Adipose tissue (tissue), 3 donors: ENCODE data around the gene SLC26A11. TPM values are rescaled to one million over a fixed set of nuclear protein-coding genes. Genes with fewer than 3 reads are reported as not detected.
"Not testable (repeated sequence)": the region's sequence is repeated elsewhere in the genome, so short reads cannot be mapped to it uniquely, and the experiment has no call there.

Source experiments
- H3K27ac ChIP-seq: one replicate; pipeline ENCODE4 v1.5.1; 2013; ENCODE audit warnings: low read depth, low read length
- WGBS, 3 donors: extraction: QIAGEN DNeasy Blood & Tissue Kit; methylation state at CpG; one replicate each; pipeline ENCODE4 v1.1.7; 2013; 5-methylcytosine and 5-hydroxymethylcytosine counted together
- polyA plus RNA-seq, 3 donors: library from polyadenylated mRNA; stranded (reverse); fragments of 200-250 nt; gene quantifications; one replicate each; pipeline ENCODE4 v1.2.3, GENCODE V29; 2013
- donor health status: healthy with polysubstance abuse.
- donor health status: Bipolar disorder and iron deficiency.
- donor health status: healthy.

Gene SLC26A11
- polyA plus RNA-seq, 3 donors: 5.6 to 7.2 (median 6.9) TPM

DNA sequence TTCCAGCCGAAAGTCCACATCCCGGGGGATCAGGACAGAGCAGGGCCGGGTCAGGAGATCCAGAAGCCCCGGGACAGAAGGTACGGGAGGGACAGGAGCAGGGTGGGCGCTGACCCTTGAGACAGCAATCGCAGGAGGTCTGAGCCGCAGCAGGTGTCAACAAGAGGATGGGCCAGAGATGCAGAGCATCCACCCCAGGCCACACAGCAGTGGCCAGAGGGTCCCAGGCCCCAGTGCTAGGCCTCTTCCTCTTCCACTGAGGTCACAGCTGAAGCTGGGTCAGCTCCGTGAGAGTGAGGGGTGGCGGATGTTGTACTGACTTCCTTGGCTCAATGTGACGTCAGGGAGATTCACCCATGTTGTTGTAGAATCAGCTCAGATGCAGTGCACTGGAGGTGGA lies 31.7 kb downstream of the SLC26A11 start:
- H3K27ac ChIP-seq: no peak overlapping the region
- WGBS, 3 donors: 90 to 93% (median 90%) methylated on average over 11 of the region's 11 CpGs

DNA sequence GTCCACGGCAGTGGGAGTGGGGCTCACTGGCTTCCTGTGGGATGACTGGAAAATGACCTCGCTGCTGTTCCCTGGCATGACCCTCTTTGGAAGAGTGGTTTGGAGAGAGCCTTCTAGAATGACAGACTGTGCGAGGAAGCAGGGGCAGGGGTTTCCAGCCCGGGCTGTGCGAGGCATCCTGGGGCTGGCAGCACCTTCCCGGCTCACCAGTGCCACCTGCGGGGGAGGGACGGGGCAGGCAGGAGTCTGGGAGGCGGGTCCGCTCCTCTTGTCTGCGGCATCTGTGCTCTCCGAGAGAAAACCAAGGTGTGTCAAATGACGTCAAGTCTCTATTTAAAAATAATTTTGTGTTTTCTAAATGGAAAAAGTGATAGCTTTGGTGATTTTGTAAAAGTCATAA lies 32.6 kb downstream of the SLC26A11 start:
- WGBS, 3 donors: 29 to 56% (median 52%) methylated on average over 13 of the region's 13 CpGs
- H3K27ac ChIP-seq: no peak overlapping the region

DNA sequence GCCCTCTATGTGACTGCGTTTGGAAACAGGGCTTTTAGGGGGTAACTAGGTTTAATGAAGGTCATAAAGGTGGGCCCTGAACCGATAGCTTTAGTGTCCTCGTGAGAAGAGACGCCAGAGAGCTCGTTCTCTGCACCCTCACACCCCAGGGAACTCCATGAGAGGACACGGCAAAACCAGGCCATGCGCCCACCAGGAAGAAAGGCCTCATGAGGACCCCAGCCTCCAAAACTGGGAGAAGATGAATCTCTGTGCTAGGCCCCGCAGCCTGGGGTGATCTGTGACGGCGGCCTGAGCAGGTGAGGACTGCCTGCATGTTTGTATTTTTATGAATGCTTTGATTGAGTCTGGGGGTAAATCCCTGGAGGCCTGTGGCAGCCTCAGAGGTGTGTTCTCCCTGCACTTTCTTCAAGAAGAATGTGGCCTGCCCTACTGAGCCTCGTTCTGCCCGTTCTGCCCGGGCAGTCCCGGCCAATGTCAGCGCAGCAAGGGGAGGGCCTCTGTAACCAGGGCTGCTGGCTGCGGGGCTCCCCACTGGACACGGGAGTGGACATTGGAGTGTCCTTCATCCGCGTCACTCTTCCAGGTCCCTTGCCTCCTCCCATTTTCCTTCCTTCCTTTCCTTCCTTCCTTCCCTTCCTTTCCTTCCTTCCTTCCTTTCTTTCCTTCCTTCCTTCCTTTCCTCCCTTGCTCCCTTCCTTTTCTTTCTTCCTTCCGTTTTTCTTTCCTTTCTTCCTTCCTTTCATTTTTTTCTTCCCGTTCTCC lies 33.6 kb downstream of the SLC26A11 start:
- H3K27ac ChIP-seq: no peak overlapping the region
- 86 to 87% (median 86%) methylated on average over 21 of the region's 21 CpGs for WGBS, 3 donors

DNA sequence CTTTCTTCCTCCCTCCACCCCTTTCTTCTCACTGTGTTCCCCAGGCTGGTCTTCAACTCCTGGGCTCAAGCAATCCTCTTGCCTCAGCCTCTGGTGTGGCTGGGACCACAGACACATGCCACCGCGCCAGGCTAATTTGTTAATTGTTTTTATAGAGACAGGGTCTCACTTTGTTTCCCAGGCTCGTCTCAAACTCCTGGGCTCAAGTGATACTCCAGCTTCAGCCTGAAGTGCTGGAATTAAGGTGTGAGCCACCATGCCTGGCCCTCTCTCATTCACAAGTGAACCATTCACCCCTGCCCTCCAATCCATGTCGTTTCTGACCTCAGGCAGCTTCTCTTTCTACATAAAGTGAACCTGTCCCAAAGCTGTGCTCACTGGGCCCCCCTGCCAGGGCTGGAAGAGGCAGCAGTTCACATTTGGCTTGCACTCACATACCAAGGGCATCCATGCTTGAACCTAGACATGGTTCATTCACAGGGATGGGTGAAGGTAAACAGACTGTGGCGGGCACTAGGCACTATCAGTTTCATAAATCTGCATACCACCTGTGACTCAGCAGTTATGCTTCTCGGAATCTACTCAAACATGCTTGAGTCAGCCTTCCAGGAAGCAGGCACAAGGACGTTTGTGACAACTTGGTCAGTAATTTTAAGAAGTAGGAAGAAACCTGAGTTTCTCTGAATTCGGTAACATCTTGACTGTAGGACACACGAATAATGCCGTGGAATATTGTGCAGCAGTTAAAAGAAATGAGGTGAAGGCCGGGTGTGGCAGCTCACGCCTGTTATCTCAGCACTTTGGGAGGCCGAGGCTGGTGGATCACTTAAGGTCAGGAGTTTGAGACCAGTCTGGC lies 34.4 kb downstream of the SLC26A11 start:
- 50 to 59% (median 53%) methylated on average over 13 of the region's 13 CpGs for WGBS, 3 donors
- no peak overlapping the region for H3K27ac ChIP-seq

DNA sequence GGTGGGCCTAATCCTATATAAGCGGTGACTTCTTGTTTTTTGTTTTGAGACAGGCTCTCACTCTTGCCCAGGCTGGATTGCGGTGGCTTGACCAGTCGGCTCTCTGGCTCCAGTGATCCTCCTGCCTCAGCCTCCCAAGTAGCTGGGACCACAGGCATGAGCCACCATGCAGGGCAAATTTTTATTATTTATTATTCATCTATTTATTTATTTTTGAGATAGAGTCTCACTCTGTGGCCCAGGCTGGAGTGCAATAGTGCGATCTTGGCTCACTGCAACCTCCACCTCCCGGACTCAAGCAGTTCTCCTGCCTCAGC lies 35.8 kb downstream of the SLC26A11 start:
- 98 to 99% (median 99%) methylated on average over 5 of the region's 5 CpGs for WGBS, 3 donors
- H3K27ac ChIP-seq: no peak overlapping the region

DNA sequence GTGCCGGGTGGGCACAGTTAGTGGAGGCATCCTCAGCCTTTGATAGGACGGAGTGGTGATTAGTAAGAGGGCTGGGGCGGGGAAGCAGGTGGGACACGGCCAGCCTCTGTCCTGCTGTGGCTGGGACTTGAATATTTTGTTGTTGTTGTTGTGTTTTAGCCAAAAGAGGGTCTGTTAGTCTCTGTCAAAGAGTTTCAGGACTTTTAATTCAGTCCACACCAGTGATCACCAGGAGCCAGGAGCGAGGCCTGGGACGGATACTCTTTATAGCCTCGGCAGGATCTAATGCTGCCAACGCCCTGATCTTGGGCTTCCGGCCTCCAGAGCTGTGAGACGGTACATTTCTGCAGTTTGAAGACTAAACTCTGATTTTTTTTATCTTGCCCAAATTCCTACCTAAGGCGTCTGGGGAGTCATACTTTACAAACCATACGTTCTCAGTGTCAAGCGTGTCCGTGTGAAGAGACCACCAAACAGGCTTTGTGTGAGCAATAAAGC lies 37.5 kb downstream of the SLC26A11 start:
- 83 to 84% (median 83%) methylated on average over 14 of the region's 14 CpGs for WGBS, 3 donors
- no peak overlapping the region for H3K27ac ChIP-seq

DNA sequence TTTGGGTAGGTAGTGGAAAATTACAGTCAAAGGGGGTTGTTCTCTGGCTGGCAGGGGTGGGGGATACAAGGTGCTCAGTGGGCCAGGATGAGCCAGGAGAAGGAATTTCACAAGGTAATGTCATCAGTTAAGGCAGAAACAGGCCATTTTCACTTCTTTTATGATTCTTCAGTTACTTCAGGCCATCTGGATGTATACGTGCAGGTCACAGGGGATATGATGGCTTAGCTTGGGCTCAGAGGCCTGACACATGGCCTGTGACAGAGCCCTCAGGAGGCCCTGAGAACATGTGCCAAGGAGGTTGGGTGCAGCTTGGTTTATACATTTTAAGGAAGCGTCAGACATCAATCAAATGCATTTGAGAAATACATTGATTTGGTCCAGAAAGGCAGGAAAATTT lies 38.1 kb downstream of the SLC26A11 start:
- not testable (repeated sequence) for H3K27ac ChIP-seq

DNA sequence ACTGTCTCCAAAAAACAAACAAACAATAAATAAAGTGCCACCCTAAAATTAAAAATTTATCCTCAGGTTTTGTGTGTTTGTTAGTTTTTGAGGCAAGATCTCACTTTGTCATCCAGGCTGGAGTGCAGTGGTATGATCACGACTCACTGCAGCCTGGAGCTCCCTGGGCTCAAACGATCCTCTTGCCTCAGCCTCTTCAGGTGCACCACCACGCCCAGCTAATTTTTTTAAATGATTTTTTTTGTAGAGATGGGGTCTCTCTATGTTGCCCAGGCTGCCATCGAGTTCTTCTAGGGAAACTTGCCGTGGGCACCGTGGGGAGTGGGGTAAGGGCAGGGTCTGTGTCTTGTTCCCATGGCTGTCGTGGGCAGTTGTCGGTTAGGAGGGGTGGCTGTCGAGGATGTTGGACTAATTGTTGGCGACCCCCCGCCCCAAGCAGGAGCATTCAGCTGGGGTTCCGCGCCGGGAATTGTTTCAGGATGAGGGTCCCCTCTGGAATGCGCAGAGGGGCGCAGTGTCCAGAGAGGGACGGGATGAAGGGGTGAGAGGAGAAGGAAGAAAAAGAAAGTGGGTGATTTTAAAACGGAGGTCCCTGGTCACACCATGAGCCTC lies 39.3 kb downstream of the SLC26A11 start:
- H3K27ac ChIP-seq: peak overlapping the region; percentile 72
- WGBS, 3 donors: 39 to 51% (median 48%) methylated on average over 18 of the region's 18 CpGs

More for the DNA sequence above, 38.1 kb downstream of the SLC26A11 start:
- WGBS, 3 donors: 85 to 93% (median 85%) methylated on average over 2 of the region's 2 CpGs

DNA sequence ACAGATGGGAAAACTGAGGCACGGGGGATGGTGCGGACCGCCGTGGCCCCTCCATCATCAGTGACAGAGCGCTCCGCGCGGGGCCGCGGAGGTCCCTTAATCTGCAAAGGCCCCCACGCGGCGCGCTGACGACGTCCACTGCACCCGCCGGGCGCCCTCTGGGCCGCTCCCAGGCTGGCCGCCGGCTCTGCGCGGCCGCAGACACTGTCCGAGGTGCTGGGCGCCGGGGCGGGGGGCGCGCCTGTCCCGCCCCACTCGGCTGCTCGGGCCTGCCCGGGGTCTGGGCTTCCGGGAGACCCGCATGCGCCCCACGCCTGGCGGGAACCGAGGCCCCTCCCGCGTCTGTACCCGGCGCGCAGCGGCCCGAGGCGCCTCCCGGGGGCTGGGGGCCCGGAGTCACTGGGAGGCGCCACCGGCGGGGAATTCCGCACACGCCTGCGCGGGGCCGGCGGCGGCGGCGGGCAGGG lies 39.9 kb downstream of the SLC26A11 start:
- WGBS, 3 donors: 0 to 1% (median 0%) methylated on average over 16 to 63 of the region's 63 CpGs

DNA sequence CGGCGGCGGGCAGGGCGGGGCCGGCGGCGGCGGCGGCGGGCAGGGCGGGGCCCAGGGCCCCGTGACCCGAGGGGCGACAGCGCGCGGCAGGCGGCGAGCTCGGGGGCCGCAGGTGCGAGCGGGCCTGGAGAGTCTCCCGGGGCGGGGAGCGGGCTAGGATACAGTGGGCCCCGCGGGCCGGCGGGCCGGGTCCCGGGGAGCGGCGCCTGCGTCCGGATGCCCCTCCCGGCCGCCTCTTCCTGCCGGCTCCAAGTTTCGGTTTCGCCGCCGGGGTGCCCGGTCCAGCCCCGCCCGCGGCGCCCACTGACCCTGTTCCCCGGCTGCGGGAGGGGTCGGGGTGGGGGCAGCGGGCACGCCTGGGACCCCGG lies 40.5 kb downstream of the SLC26A11 start, which contains the start of gene RNF213:
Gene RNF213, plus strand, starts transcription at position 62 of the 368 bp plus-strand sequence. CDS start 2,830 bp downstream, outside the sequence.
- H3K27ac ChIP-seq: peak within 1 kb of the TSS; percentile 72
- 0 to 1% (median 1%) methylated on average over 25 to 51 of the region's 54 CpGs for WGBS, 3 donors

More for the DNA sequence above, 39.9 kb downstream of the SLC26A11 start:
- H3K27ac ChIP-seq: peak overlapping the region; percentile 72

DNA sequence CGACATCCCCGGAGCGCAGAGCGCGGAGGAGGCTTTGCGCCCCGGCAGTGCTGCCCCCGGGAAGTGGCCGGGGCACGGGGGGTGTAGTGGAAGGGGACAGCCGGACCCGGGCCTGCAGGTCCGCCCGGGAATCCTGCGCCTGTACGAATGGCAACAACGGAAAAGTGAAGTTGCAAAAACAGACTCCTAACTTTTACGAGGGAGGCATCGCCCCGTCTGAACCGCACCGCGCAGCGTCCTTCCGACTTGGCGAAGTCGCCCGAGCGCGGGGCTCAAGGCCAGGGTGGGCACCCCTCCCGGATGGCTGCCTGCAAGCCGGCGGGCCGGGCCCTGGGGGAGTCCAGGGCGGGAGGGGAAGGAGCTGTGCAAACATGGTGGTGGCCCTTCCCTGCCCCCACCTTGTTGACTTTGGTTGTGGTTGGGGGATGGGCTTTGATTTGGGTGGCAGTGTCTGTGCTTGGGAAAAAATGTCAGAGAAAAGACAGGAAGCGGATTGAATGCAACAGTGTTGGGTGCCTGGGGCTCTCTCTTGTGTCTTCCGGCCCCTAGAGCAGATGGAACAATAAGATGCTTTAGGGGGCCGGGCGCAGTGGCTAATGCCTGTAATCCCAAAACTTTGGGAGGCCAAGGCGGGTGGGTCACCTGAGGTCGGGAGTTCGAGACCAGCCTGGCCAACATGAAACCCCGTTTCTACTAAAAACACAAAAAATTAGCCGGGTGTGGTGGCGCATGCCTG lies 41.1 kb downstream of the SLC26A11 start:
- 3 to 5% (median 4%) methylated on average over 42 to 45 of the region's 45 CpGs for WGBS, 3 donors
- H3K27ac ChIP-seq: peak overlapping the region; percentile 67

DNA sequence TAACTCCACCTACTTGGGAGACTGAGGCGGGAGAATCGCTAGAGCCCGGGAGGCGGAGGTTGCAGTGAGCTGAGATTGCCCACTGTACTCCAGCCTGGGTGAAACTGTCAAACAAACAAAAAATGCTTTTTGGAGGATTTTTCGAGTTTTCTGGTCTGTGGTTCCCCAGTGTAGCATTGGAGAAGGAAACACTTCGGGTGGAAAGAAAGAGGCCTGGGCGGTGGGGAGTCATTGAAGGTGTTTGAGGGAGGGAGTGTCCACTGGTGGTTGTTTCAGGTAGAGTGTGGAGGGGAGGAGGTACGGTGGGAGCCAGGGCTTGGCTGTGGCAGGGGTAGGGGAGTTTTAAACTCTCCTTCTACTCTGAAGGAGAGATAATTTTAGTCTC lies 41.7 kb downstream of the SLC26A11 start:
- WGBS, 3 donors: 38 to 50% (median 45%) methylated on average over 8 of the region's 8 CpGs
- no peak overlapping the region for H3K27ac ChIP-seq

DNA sequence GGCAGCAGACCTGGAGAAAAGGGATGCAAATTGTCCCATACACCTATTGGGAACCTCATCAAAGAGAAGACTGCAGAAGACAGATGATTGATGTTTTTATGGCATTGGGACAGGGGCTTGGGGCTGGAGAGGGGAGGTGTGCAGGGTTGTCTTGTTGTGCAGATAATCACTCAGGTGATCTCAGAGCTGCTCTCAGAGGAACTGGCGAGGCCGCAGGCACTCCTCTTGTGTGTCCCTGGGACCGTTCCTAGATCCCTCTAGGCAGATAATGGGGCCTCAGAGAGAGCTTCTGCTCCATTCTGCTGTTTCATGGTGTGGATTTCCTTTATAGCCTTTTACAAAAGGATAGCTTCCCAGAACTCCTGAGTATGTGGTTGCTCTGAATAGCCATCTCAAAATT lies 42.1 kb downstream of the SLC26A11 start:
- 42 to 64% (median 53%) methylated on average over 3 of the region's 3 CpGs for WGBS, 3 donors
- H3K27ac ChIP-seq: no peak overlapping the region

DNA sequence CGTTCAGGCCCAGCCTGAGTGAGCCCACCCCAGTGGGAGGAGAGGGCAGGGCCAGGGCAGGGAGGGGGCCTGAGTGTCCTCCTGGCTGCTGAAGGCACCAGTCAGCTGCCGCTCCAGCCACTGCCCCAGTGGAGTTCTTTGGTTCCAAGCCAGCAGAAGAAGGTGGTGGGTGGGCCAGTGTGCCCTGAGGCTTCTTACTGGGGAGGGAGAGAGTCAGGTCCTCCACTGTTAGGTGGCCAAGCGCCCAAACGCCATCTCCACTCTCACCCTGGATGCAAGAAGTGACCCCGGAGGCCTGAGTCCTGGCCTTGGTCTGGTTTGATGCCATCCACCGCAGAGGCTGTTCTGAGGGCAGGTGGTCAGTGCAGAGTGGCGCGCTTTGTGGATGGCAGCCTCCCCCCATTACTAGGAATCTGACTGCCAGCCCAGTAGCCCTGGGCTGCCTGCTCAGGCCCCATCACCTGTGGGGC lies 42.6 kb downstream of the SLC26A11 start:
- 70 to 79% (median 75%) methylated on average over 8 of the region's 8 CpGs for WGBS, 3 donors

DNA sequence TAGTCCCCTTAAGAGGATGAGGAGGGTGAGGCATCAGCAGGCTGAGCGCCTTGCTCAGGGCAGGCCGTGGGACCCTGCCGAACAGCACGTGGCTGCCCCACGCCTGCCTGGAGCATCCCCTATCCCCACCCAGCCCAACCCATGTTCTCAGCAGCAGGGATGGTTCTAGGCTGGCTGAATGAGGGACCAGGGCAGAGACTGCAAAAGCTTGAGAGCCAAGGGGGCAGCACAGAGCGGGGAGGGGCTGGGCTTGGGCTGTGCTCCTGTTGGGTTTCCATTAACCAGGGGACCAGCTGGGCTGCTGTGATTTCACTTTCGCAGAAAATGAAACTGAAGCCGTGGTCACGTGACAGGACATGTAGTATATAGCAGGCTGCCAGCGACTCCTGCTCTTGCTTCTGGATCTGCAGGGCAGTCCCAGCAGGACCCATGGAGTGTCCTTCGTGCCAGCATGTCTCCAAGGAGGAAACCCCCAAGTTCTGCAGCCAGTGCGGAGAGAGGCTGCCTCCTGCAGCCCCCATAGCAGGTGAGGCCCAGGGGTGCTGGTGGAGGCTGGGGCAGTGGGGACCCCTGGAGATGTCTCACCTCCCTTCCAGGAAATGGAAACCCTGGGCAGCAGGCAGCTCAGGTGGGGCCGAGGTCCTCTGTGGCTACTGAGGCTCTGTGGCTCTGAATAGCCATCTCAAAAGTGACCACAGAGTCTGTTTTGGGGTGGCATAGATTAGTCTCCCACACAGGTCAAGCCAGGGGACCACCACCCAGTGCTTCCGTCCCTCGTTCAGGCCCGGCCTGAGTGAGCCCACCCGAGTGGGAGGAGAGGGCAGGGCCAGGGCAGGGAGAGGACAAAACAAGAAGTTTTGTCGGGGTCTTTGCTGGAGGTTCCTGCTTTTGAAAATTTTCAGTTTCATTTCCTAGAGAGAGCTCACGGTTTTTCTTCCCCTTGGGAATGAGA lies 43.3 kb downstream of the SLC26A11 start:
- H3K27ac ChIP-seq: no peak overlapping the region
- 10 to 22% (median 11%) methylated on average over 19 of the region's 19 CpGs for WGBS, 3 donors

More for the DNA sequence above, 42.6 kb downstream of the SLC26A11 start:
- H3K27ac ChIP-seq: peak overlapping the region; percentile 32

DNA sequence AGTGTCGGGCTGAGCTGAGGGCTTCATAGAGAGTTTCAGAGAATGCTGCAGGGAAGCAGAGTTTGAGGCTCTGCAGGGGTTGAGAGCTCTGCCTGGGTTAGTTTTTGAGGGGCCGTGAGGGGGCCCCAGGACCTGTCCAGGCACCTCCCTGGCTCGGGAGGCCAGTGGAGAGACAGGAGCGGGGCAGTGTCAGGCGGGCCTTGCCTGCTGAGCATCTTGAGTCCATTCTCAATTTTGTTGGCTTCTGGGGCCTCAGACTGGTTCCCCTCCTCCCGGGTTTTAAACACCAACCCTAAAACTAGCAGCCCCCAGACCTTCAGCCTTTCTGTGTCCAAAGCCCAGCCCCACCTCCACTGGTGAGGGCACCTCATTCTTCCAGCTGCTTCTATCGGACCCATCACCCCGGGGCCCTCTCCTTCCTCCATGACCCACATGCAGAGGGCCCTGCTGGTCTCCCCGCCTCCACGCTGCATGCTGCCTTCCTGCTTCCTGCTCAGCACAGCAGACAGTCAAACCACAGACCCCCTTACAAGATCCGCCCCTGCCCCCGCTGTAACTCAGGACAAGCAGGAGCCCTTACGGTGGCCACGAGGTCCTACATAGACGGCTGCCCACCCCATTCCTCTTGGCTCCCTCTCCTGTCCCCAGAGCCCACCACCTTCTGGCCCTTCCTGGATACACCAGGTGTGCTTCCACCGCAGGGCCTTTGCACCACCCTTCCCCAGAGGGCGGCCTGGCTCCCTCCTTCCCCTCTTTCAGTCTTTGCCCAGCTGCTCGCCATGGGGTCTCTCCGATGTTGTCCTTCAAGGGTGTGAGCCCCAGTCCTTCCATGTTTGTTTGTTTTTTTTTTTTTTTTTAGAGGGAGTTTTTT lies 44.2 kb downstream of the SLC26A11 start:
- no peak overlapping the region for H3K27ac ChIP-seq
- 48 to 78% (median 58%) methylated on average over 19 of the region's 19 CpGs for WGBS, 3 donors
